OCI-LY1 (cell line): ENCODE data around the gene MYBPC3.

Experiments
- H2AFZ ChIP-seq: fragments of 200-600 bp; sonication (generic), shearing (Covaris generic); 2 replicates; pipeline ENCODE4 v1.6.0; 2014; ENCODE audit warnings: antibody characterized with exemption, mild to moderate bottlenecking, low read length
- H3F3A ChIP-seq: fragments of 200-600 bp; sonication (generic), shearing (Covaris generic); 2 replicates; pipeline ENCODE4 v1.6.0; 2014; ENCODE audit warnings: mild to moderate bottlenecking, antibody characterized with exemption, low read length, moderate library complexity; ENCODE audit not compliant: insufficient read depth
- H3K27ac ChIP-seq: fragments of 200-600 bp; sonication (generic); 2 replicates; pipeline ENCODE4 v1.5.1; 2014; ENCODE audit warnings: low read length, mixed run types, mild to moderate bottlenecking, low read depth; ENCODE audit not compliant: poor library complexity, severe bottlenecking
- H3K27me3 ChIP-seq: fragments of 200-600 bp; sonication (generic); 2 replicates; pipeline ENCODE4 v1.6.0; 2014; ENCODE audit warnings: antibody characterized with exemption, mild to moderate bottlenecking, low read length, moderate library complexity; ENCODE audit not compliant: insufficient read depth
- H3K36me3 ChIP-seq: fragments of 200-600 bp; sonication (generic); 2 replicates; pipeline ENCODE4 v1.6.1; 2014; ENCODE audit warnings: mild to moderate bottlenecking, antibody characterized with exemption, low read length, moderate library complexity, mixed read lengths; ENCODE audit not compliant: insufficient read depth
- H3K4me1 ChIP-seq: fragments of 200-600 bp; sonication (generic); 2 replicates; pipeline ENCODE4 v1.5.1; 2014; ENCODE audit warnings: mild to moderate bottlenecking, low read length, moderate library complexity; ENCODE audit not compliant: insufficient read depth, severe bottlenecking
- H3K4me2 ChIP-seq: fragments of 200-600 bp; sonication (generic), shearing (Covaris generic); 2 replicates; pipeline ENCODE4 v1.6.1; 2014; ENCODE audit warnings: low read length
- H3K4me3 ChIP-seq: fragments of 200-600 bp; sonication (generic); 2 replicates; pipeline ENCODE4 v1.5.1; 2014; ENCODE audit warnings: low read length, low read depth, mild to moderate bottlenecking, mixed read lengths; ENCODE audit not compliant: poor library complexity, severe bottlenecking
- H3K79me2 ChIP-seq: fragments of 200-600 bp; shearing (Covaris generic); 2 replicates; pipeline ENCODE4 v1.6.1; 2016; ENCODE audit warnings: mixed run types, low read length, mixed read lengths; ENCODE audit not compliant: insufficient read depth
- H3K9ac ChIP-seq: fragments of 200-600 bp; sonication (generic), shearing (Covaris generic); 2 replicates; pipeline ENCODE4 v1.6.1; 2014; ENCODE audit warnings: mild to moderate bottlenecking, low read length, mixed read lengths
- H3K9me2 ChIP-seq: fragments of 200-600 bp; sonication (generic), shearing (Covaris generic); 2 replicates; pipeline ENCODE4 v1.6.1; 2014; ENCODE audit warnings: low read depth, mild to moderate bottlenecking, low read length, mixed read lengths
- H3K9me3 ChIP-seq: fragments of 200-600 bp; shearing (Covaris generic); 2 replicates; pipeline ENCODE4 v1.6.1; 2014; ENCODE audit warnings: low read length, mixed read lengths
- H4K20me1 ChIP-seq: fragments of 200-600 bp; sonication (generic), shearing (Covaris generic); 2 replicates; pipeline ENCODE4 v1.6.0; 2016; ENCODE audit warnings: mild to moderate bottlenecking, low read length; ENCODE audit not compliant: insufficient read depth
- CTCF ChIP-seq: fragments of 200-600 bp; sonication (generic), shearing (Covaris generic); IDR thresholded peaks from 2 replicates; pipeline ENCODE4 v1.5.1; 2017; ENCODE audit warnings: mild to moderate bottlenecking, antibody characterized with exemption, low read length, moderate library complexity, mixed read lengths
- EZH2 ChIP-seq: fragments of 200-600 bp; sonication (generic), shearing (Covaris generic); IDR thresholded peaks from 2 replicates; pipeline ENCODE4 v1.8.0; 2017; ENCODE audit warnings: borderline replicate concordance, mixed run types, mild to moderate bottlenecking, antibody characterized with exemption, low read length, moderate library complexity, mixed read lengths

The MYBPC3 gene

GRCh38 chr11:47372422-47372821 lies 19.9 kb upstream of the MYBPC3 start:
- no peak overlapping the region for H3K27ac ChIP-seq
- peaks cover 62% of the 10 kb centered on the region for H3K36me3 ChIP-seq
- H2AFZ ChIP-seq, result no peak overlapping the region
- H3K9ac ChIP-seq, result no peak overlapping the region
- TF ChIP-seq CTCF, result no peak
- TF ChIP-seq EZH2, result no peak
- no peak overlapping the region for H3K4me2 ChIP-seq
- H3F3A ChIP-seq, result no peaks in the 10 kb centered on the region
- H3K79me2 ChIP-seq, result peaks cover 11% of the 10 kb centered on the region; the same call in 1 of the 2 replicates
- H3K9me3 ChIP-seq, result no peaks in the 10 kb centered on the region
- H3K27me3 ChIP-seq, result no peaks in the 10 kb centered on the region
- no peaks in the 10 kb centered on the region for H4K20me1 ChIP-seq
- peaks cover 34% of the 10 kb centered on the region for H3K4me1 ChIP-seq
- no peaks in the 10 kb centered on the region for H3K9me2 ChIP-seq
- H3K4me3 ChIP-seq, result no peak overlapping the region

- no peaks in the 10 kb centered on the region for H4K20me1 ChIP-seq
- no peak overlapping the region for H3K4me2 ChIP-seq
- H3K4me1 ChIP-seq, result peaks cover 8% of the 10 kb centered on the region
- no peaks in the 10 kb centered on the region for H3K9me3 ChIP-seq
- TF ChIP-seq CTCF (no peak), EZH2 (no peak)
- no peak overlapping the region for H3K27ac ChIP-seq
- H3K36me3 ChIP-seq, result peaks cover 74% of the 10 kb centered on the region
- H3K9me2 ChIP-seq, result no peaks in the 10 kb centered on the region
- no peaks in the 10 kb centered on the region for H3K27me3 ChIP-seq
- peaks cover 12% of the 10 kb centered on the region; the same call in 1 of the 2 replicates for H3K79me2 ChIP-seq
- H2AFZ ChIP-seq, result no peak overlapping the region
- no peak overlapping the region for H3K4me3 ChIP-seq
- no peaks in the 10 kb centered on the region for H3F3A ChIP-seq
- no peak overlapping the region for H3K9ac ChIP-seq
Measured at GRCh38 chr11:47369676-47370075, 17.2 kb upstream of the MYBPC3 start.

DNA sequence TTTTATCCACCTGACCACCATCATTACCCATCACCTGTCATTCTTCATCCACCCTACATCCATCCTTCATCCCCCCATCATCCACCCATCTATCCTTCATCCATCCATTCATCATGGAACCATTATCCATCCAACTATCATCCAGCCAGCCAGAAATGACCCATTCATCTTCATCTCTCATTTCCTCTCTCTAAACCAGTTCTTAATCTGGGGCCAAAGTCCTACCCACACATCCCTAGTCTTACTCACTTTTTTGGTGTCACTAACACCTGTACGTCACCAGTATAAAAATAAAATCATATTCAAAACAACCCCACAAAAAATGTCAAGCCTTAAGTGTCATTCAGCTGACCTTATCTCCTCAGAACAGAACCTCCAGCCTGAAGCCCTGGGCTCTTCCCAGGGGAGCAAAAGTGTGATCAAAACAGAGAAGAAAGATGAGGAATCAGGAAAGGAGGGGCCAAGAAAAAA lies 13.6 kb upstream of the MYBPC3 start:
- no peak overlapping the region for H3K4me3 ChIP-seq
- no peaks in the 10 kb centered on the region for H3K27me3 ChIP-seq
- no peaks in the 10 kb centered on the region for H3F3A ChIP-seq
- no peak overlapping the region for H3K27ac ChIP-seq
- H3K79me2 ChIP-seq, result peaks cover 12% of the 10 kb centered on the region; the same call in 1 of the 2 replicates
- no peak overlapping the region for H3K4me2 ChIP-seq
- H3K9me2 ChIP-seq, result no peaks in the 10 kb centered on the region
- H3K9me3 ChIP-seq, result no peaks in the 10 kb centered on the region
- no peaks in the 10 kb centered on the region for H3K4me1 ChIP-seq
- H2AFZ ChIP-seq, result no peak overlapping the region
- no peaks in the 10 kb centered on the region for H4K20me1 ChIP-seq
- TF ChIP-seq CTCF, result no peak
- no peak for TF ChIP-seq EZH2
- peaks cover 54% of the 10 kb centered on the region for H3K36me3 ChIP-seq
- no peak overlapping the region for H3K9ac ChIP-seq
